Testis (tissue), 2 donors: Measurements from ENCODE around the gene DIDO1.

Experiments used
- CTCF ChIP-seq, 3 experiments: fragments of 450-650 bp in 2 of 3; fragments of 200-600 bp in 1 of 3; sonication (generic) in 1 of 3; IDR thresholded peaks; one replicate each; pipeline ENCODE4 v1.5.1; 2016 to 2019; ENCODE audit warnings: antibody characterized with exemption in 3 of 3, mild to moderate bottlenecking in 2 of 3, moderate library complexity in 1 of 3
- POLR2A ChIP-seq: fragments of 450-650 bp; IDR thresholded peaks from one replicate; pipeline ENCODE4 v1.6.1; 2017; ENCODE audit warnings: antibody characterized with exemption, mild to moderate bottlenecking, moderate library complexity

- TF ChIP-seq POLR2A: no peak
- no peak for TF ChIP-seq CTCF (IDR thresholded peaks at IDR 0.05)
Observed at GRCh38 chr20:62962891-62963613, 36.7 kb upstream of the DIDO1 start.
